HG03108 (cell line): Measurements from ENCODE around the gene KIFC1.
"Not testable (repeated sequence)": the region's sequence is repeated elsewhere in the genome, so short reads cannot be mapped to it uniquely, and the experiment has no call there.

Experiments
- ATAC-seq: cut with Tn5 transposase; IDR thresholded peaks from one replicate; pipeline ENCODE4 v1.9.1; 2021; ENCODE audit warnings: moderate library complexity; ENCODE audit not compliant: unreplicated experiment

KIFC1 gene

GRCh38 chr6:33373960-33374910 lies 17.4 kb upstream of the KIFC1 start:
- no peak for ATAC-seq

GRCh38 chr6:33375143-33375671 lies 16.4 kb upstream of the KIFC1 start:
- ATAC-seq = no peak

DNA sequence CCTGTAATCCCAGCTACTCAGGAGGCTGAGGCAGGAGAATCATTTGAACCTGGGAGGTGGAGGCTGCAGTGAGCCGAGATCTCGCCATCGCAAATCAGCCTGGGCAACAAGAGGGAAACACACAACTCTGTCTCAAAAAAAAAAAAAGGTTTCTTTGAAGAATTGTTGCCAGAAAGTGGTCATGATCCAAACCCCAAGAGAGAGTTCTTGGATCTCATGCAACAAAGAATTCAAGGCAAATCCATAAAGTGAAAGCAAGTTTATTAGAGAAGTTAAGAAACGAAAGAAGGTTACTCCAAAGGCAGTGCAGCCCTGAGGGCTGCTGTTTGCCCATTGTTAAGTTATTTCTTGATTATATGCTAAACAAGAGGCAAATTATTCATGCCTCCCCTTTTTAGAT lies 14.5 kb upstream of the KIFC1 start:
- no peak for ATAC-seq

- ATAC-seq = not testable (repeated sequence)
Measured at GRCh38 chr6:33379184-33379583, 12.4 kb upstream of the KIFC1 start.

GRCh38 chr6:33380272-33380981 lies 11.2 kb upstream of the KIFC1 start:
- no peak for ATAC-seq

GRCh38 chr6:33383427-33384185 lies 8.0 kb upstream of the KIFC1 start:
- no peak for ATAC-seq

- ATAC-seq = no peak
Measured at GRCh38 chr6:33384581-33385020, 7.0 kb upstream of the KIFC1 start.

GRCh38 chr6:33390173-33390572 lies 1.4 kb upstream of the KIFC1 start:
- ATAC-seq = no peak

DNA sequence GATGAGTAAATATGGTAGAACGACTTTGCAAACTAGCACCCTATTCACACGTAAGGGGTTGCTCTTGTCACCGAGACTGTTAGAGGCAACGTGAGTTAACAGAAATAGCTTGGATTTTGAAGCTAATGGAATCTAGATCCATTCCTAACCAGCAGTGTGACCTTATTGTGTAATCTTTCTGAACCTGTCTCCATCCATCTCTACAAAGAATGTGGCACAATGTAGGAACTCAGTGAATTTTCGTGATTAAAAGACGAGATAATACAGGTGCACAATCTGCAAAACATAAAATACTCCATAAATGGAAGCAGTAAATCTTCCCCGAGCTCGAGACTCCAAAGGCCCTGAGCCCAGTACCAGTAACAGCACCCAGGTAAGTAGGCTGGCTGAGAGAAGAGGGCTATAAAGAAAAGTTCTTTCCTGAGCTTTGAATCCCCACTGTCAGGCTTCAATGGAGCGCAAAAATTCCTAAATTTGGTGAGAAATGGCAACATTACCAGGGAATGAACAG lies 801 bp upstream of the KIFC1 start:
- no peak for ATAC-seq

GRCh38 chr6:33391922-33392594 lies 435 bp downstream of the KIFC1 start:
- ATAC-seq = peak; percentile 3

GRCh38 chr6:33392595-33392948 lies 949 bp downstream of the KIFC1 start:
- no peak for ATAC-seq

DNA sequence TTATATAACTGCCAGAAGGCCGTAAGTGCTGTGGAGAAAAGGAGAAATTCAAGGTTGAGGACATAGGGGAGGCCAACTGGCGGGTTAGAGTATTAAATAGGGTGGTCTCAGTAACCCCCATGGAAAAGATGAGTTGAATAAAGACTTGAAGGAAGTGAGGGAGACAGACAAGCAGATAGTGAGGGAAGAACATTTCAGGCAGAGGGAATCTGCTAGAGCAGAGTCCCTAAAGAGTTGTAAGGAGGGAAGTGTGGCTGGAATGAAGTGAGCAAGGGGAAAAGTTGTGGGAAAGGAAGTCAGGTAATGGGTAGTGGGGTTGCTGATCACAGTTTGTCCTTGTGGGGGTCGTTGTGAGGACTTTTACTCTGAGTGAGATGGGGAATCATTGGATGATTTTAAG lies 1.4 kb downstream of the KIFC1 start:
- ATAC-seq = no peak

DNA sequence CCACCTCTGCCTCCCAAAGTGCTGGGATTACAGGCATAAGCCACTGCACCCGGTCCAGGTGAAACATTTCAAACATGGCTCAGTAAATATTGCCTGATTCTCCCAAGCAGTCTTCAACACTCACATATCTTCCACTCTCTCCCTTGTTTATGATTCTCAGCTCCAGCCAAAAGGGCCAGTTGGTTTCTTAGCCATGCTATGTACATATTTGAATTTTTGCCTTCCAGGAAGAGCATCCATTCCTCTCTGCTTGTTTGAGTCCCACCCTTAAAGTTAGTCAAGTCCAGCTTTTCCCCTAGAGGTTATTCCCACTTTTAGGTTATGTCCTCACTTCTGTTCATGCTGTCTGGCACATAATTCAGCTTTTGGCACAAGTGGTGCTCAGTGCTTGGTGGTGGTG lies 5.9 kb downstream of the KIFC1 start:
- ATAC-seq = no peak

- ATAC-seq = not testable (repeated sequence)
Measured at GRCh38 chr6:33398601-33399000, 7.0 kb downstream of the KIFC1 start.

GRCh38 chr6:33399881-33400280 lies 8.3 kb downstream of the KIFC1 start:
- not testable (repeated sequence) for ATAC-seq

DNA sequence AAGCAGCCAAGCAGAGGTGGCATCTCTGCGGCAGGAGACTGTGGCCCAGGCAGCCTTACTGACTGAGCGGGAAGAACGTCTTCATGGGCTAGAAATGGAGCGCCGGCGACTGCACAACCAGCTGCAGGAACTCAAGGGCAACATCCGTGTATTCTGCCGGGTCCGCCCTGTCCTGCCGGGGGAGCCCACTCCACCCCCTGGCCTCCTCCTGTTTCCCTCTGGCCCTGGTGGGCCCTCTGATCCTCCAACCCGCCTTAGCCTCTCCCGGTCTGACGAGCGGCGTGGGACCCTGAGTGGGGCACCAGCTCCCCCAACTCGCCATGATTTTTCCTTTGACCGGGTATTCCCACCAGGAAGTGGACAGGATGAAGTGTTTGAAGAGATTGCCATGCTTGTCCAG lies 13.3 kb downstream of the KIFC1 start:
- no peak for ATAC-seq

DNA sequence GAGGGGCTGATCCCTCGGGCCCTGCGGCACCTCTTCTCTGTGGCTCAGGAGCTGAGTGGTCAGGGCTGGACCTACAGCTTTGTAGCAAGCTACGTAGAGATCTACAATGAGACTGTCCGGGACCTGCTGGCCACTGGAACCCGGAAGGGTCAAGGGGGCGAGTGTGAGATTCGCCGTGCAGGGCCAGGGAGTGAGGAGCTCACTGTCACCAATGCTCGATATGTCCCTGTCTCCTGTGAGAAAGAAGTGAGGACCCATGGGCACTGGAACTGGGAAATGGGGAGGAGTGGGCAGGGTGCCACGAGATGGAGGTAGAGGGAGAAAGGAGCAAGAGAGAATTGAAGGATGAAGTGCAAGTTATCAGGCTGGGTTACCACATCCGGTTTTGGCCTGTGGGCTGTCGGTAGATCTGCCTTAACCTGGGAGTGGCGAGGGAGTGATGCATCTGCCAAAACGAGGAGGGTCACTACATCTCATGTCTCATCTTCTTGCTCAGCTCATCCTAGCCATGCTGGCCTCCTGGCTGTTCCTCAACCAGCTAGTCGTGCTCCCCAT lies 13.8 kb downstream of the KIFC1 start:
- ATAC-seq = no peak

GRCh38 chr6:33406126-33406525 lies 14.5 kb downstream of the KIFC1 start:
- ATAC-seq = no peak

DNA sequence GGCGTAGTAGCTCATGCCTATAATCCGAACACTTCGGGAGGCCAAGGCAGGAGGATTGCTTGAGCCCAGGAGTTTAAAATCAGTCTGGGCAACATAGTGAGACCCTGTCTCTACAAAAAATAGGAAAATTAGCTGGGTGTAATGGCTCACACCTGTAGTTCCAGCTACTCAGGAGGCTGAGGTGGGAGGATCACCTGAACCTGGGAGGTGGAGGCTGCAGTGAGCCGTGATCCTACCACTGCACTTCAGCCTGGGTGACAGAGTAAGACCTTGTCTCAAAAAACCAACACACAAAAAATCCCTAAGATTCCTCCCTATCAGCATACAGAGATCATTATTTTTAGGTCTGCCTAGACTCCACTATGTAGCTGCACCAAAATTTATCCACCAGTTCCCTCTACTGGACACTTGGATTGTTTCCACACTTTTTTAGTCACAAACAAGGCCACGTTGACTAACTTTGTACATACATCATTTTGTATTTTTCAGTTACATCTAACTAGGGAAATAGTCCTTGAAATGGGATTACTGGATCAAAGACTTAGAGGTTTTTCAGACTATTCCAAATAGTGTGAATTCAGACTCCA lies 15.6 kb downstream of the KIFC1 start:
- ATAC-seq = no peak
